IMR-90 (cell line): ENCODE results near the gene TST.

ENCODE experiments used
- FOS ChIP-seq: fragments of 150-350 bp; IDR thresholded peaks from 2 replicates; pipeline ENCODE4 v1.6.1; 2016; ENCODE audit warnings: low read depth, low read length
- MXI1 ChIP-seq: IDR thresholded peaks from 2 replicates; pipeline ENCODE4 v1.6.1; 2012; ENCODE audit warnings: low read depth, mild to moderate bottlenecking, low read length, moderate library complexity, borderline replicate concordance
- NFE2L2 ChIP-seq: fragments of 150-350 bp; IDR thresholded peaks from 2 replicates; pipeline ENCODE4 v1.6.1; 2016; ENCODE audit warnings: low read depth, mild to moderate bottlenecking, low read length
- POLR2A ChIP-seq: IDR thresholded peaks from 2 replicates; pipeline ENCODE4 v1.6.1; 2012; ENCODE audit warnings: mild to moderate bottlenecking, low read depth, low read length
- RAD21 ChIP-seq: IDR thresholded peaks from 2 replicates; pipeline ENCODE4 v1.6.1; 2012; ENCODE audit warnings: low read length, improper control_type of control experiment
- TF ChIP-seq, protein P1 (sequence below): conservative IDR thresholded peaks from 2 replicates; pipeline ENCODE4 v1.5.1; 2012; ENCODE audit warnings: mild to moderate bottlenecking, low read depth, low read length, improper control_type of control experiment

DNA sequence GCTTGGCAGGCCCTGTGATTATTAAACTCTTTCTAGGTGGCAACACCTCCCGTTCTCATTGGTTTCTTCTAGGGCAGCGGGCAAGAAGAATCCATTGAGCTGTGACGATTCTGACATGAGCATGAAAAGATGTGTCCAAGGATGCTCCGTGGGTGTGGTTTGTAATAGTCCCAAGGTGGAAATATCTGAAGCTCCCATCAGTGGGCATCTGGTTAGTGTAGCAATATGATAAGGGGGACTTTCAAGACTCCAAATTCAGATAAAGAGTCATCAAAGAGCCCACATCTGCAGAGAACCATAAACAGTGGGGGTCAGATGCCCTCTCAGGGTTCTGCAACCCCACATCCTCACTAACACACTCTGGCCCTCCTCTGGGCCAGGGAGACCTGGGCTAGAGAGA, 42.6 kb downstream of the TST start:
- TF ChIP-seq NFE2L2 (no peak), FOS (no peak), MXI1 (no peak), POLR2A (no peak), RAD21 (no peak)
- TF ChIP-seq, protein P1, sequence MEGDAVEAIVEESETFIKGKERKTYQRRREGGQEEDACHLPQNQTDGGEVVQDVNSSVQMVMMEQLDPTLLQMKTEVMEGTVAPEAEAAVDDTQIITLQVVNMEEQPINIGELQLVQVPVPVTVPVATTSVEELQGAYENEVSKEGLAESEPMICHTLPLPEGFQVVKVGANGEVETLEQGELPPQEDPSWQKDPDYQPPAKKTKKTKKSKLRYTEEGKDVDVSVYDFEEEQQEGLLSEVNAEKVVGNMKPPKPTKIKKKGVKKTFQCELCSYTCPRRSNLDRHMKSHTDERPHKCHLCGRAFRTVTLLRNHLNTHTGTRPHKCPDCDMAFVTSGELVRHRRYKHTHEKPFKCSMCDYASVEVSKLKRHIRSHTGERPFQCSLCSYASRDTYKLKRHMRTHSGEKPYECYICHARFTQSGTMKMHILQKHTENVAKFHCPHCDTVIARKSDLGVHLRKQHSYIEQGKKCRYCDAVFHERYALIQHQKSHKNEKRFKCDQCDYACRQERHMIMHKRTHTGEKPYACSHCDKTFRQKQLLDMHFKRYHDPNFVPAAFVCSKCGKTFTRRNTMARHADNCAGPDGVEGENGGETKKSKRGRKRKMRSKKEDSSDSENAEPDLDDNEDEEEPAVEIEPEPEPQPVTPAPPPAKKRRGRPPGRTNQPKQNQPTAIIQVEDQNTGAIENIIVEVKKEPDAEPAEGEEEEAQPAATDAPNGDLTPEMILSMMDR: no peak
